Thyroid gland (tissue), 4 donors: ENCODE measurements around the gene SH3RF2.

Source experiments
- POLR2A ChIP-seq, 2 donors: fragments of 450-650 bp; IDR thresholded peaks; one replicate each; pipeline ENCODE4 v1.6.1; 2017; ENCODE audit warnings: antibody characterized with exemption in 2 of 2, mild to moderate bottlenecking in 2 of 2, moderate library complexity in 1 of 2
- TF ChIP-seq, protein P1 (sequence below), 6 experiments: fragments of 200-600 bp in 3 of 6; fragments of 450-650 bp in 3 of 6; sonication (generic) in 3 of 6; IDR thresholded peaks; one replicate each; pipeline ENCODE4 v1.5.1; 2016 to 2019; ENCODE audit warnings: antibody characterized with exemption in 6 of 6, mild to moderate bottlenecking in 2 of 6, inconsistent platforms in 1 of 6, moderate library complexity in 1 of 6

DNA sequence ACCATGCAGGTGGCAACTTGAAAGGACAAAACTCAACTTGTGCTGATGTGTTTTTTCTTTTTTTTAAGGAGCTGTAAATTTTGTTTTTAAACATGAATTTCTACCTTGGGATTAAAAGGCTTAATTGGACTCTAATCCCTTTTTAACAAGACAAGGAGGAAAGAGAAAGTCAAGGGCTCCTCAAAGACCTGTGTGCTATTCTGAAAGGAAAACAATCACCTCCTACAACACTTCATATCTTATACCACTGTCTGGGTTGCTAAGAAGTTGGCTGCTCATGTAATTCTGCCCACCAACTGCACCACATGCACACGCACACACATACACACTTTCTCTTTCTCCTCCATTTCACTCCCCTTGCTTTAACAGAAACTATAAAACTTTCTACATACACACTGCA is 78.6 kb downstream of the SH3RF2 start:
- no peak for TF ChIP-seq POLR2A (IDR thresholded peaks at IDR 0.05)
- TF ChIP-seq, protein P1, sequence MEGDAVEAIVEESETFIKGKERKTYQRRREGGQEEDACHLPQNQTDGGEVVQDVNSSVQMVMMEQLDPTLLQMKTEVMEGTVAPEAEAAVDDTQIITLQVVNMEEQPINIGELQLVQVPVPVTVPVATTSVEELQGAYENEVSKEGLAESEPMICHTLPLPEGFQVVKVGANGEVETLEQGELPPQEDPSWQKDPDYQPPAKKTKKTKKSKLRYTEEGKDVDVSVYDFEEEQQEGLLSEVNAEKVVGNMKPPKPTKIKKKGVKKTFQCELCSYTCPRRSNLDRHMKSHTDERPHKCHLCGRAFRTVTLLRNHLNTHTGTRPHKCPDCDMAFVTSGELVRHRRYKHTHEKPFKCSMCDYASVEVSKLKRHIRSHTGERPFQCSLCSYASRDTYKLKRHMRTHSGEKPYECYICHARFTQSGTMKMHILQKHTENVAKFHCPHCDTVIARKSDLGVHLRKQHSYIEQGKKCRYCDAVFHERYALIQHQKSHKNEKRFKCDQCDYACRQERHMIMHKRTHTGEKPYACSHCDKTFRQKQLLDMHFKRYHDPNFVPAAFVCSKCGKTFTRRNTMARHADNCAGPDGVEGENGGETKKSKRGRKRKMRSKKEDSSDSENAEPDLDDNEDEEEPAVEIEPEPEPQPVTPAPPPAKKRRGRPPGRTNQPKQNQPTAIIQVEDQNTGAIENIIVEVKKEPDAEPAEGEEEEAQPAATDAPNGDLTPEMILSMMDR (IDR thresholded peaks at IDR 0.05): no peak
